ENCODE results near the gene SEPHS1. TPM values are rescaled to one million over a fixed set of nuclear protein-coding genes. Genes with fewer than 3 reads are reported as not detected.

SEPHS1 gene
- total and polyA plus RNA-seq, 2 of the 8 experiments (the other 6 are each of a cell fraction or from before 2014, with no cell fraction given), result 270 to 683 TPM

GRCh38 chr10:13396369-13396768, 48.3 kb upstream of the SEPHS1 start:
- CTCF ChIA-PET (ENCODE audit: partially characterized antibody), result interaction anchor here (1.1 to 2.8 kb wide), 3 partner anchors 20 to 46 kb away, joined by 3 to 8 read pairs (median 3); no protein-coding TSS in a partner anchor
- Histone ChIP-seq H3K56ac (replicated peaks; ENCODE audit: insufficient read length, low read depth, low read length) (no peak overlapping the region), H2BK120ac (replicated peaks; ENCODE audit: low read depth, low read length) (no peak overlapping the region), H3K4me3 (ENCODE audit: extremely low read depth in 1 of 4, insufficient read depth in 2 of 4, low read depth in 3 of 4, low read length in 4 of 4) (no peak overlapping the region), H3K4me1 (replicated peaks in 1 of 4; ENCODE audit: control insufficient read depth in 3 of 4, insufficient read depth in 4 of 4, low read length in 3 of 4) (peaks cover 1 to 10% (median 6%) of the 10 kb centered on the region in 4 experiments; a peak in 5 of 7 replicates), H3K4ac (replicated peaks; ENCODE audit: insufficient read length, low read depth, low read length) (no peak overlapping the region), H2BK15ac (ENCODE audit: low read length) (no peak overlapping the region), H4K20me1 (replicated peaks in 1 of 2; ENCODE audit: control insufficient read depth in 1 of 2, insufficient read depth in 2 of 2, low read length in 2 of 2) (no peaks in the 10 kb centered on the region), H2BK5ac (ENCODE audit: low read depth, low read length) (no peak overlapping the region), H3K9ac (replicated peaks in 1 of 4; ENCODE audit: extremely low read depth in 1 of 4, low read depth in 3 of 4, low read length in 3 of 4) (no peak overlapping the region), H3K18ac (ENCODE audit: extremely low read depth, low read length) (no peak overlapping the region), H3K23me2 (ENCODE audit: low read depth, low read length) (no peaks in the 10 kb centered on the region), H3K79me1 (ENCODE audit: low read depth, low read length) (no peaks in the 10 kb centered on the region), H3K79me2 (ENCODE audit: control insufficient read depth in 1 of 2, insufficient read depth in 2 of 2, low read length in 2 of 2) (no peaks in the 10 kb centered on the region), H3K9me3 (ENCODE audit: insufficient read depth in 2 of 2, low read depth in 1 of 2, low read length in 1 of 2) (peaks cover 5 to 6% of the 10 kb centered on the region in 2 experiments; a peak in 3 of 4 replicates), H3K23ac (ENCODE audit: insufficient read length) (no peak overlapping the region), H2BK12ac (ENCODE audit: low read depth, low read length) (no peak overlapping the region), H4K91ac (replicated peaks; ENCODE audit: insufficient read length, low read length) (no peak overlapping the region), H3K36me3 (ENCODE audit: control insufficient read depth in 2 of 4, insufficient read depth in 4 of 4, low read length in 3 of 4) (peaks cover 0 to 6% (median 0%) of the 10 kb centered on the region in 4 experiments; a peak in 1 of 8 replicates), H3K14ac (ENCODE audit: insufficient read length) (no peak overlapping the region), H4K8ac (ENCODE audit: extremely low read depth, insufficient read depth, low read length) (no peak overlapping the region), H2AK5ac (ENCODE audit: low read depth, low read length) (no peak overlapping the region; the same call in 1 of the 2 replicates), H3K27ac (ENCODE audit: low read depth, low read length) (no peak overlapping the region), H2AFZ (ENCODE audit: low read length) (no peak overlapping the region), H3K4me2 (ENCODE audit: insufficient read depth in 1 of 2, low read depth in 2 of 2, low read length in 2 of 2) (no peak overlapping the region), H2BK20ac (ENCODE audit: low read length) (peak overlapping the region; percentile 27; the same call in 1 of the 2 replicates), H4K5ac (ENCODE audit: insufficient read length, low read depth, low read length) (no peak overlapping the region), H3K27me3 (replicated peaks in 1 of 4; ENCODE audit: control insufficient read depth in 3 of 4, extremely low read depth in 1 of 4, insufficient read depth in 3 of 4, low read length in 3 of 4) (no peaks in the 10 kb centered on the region)
- FAIRE-seq (no peak), DNase-seq (ENCODE audit: low read depth in 1 of 2, low spot score in 2 of 2) (no peak)
- POLR2A ChIA-PET (ENCODE audit: partially characterized antibody), result interaction anchor here (1.9 kb wide), 1 partner anchor 45 kb away, joined by 5 read pairs; no protein-coding TSS in a partner anchor
- TF ChIP-seq ASH2L (IDR thresholded peaks at IDR 0.05; ENCODE audit: low read length), result no peak
- no peak for TF ChIP-seq KDM1A (IDR thresholded peaks at IDR 0.05; ENCODE audit: borderline replicate concordance, low read length)
- no peak for TF ChIP-seq SIX5 (IDR thresholded peaks at IDR 0.05; ENCODE audit: low read depth, low read length)
- TF ChIP-seq CHD2 (IDR thresholded peaks at IDR 0.05; ENCODE audit: low read length), result no peak
- TF ChIP-seq ATF3 (IDR thresholded peaks at IDR 0.05; ENCODE audit: insufficient read depth, low read depth, low read length), result no peak
- TF ChIP-seq TAF1 (IDR thresholded peaks at IDR 0.05; ENCODE audit: low read depth, low read length), result no peak
- TF ChIP-seq GABPA (IDR thresholded peaks at IDR 0.05; ENCODE audit: borderline replicate concordance, insufficient read depth, low read length), result no peak
- TF ChIP-seq SP1 (IDR thresholded peaks at IDR 0.05; ENCODE audit: low read depth, low read length), result no peak
- TF ChIP-seq POLR2AphosphoS5 (IDR thresholded peaks at IDR 0.05; ENCODE audit: low read depth, low read length), result no peak
- TF ChIP-seq RFX5 (IDR thresholded peaks at IDR 0.05; ENCODE audit: borderline replicate concordance, low read depth, low read length), result no peak
- TF ChIP-seq CREB1 (IDR thresholded peaks at IDR 0.05), result no peak
- no peak for TF ChIP-seq JUND (IDR thresholded peaks at IDR 0.05; ENCODE audit: low read length)
- no peak for TF ChIP-seq EP300 (IDR thresholded peaks at IDR 0.05; ENCODE audit: borderline replicate concordance in 1 of 2, low read depth in 2 of 2, low read length in 2 of 2)
- TF ChIP-seq CBX8 (IDR thresholded peaks at IDR 0.05; ENCODE audit: borderline replicate concordance, low read depth, low read length), result no peak
- TF ChIP-seq KDM4A (IDR thresholded peaks at IDR 0.05; ENCODE audit: low read depth, low read length, severe bottlenecking), result no peak
- no peak for TF ChIP-seq MAFK (IDR thresholded peaks at IDR 0.05; ENCODE audit: low read depth, low read length)

Measured in H1 (cell line).